SKM-1 treated with dmso at 0.1 percent for 144 hours (cell line): ENCODE data around the gene SLC23A2.

Experiments
- DNase-seq: peaks from one replicate; lab custom pipeline; 2025; ENCODE audit not compliant: unreplicated experiment; lab: John Stamatoyannopoulos, UW

Gene SLC23A2

GRCh38 chr20:4905613-4906012 lies 95.7 kb downstream of the SLC23A2 start:
- DNase-seq = no peak

- no peak for DNase-seq
Measured at GRCh38 chr20:4905195-4905594, 96.1 kb downstream of the SLC23A2 start.

- no peak for DNase-seq
Measured at GRCh38 chr20:4904127-4904860, 97.0 kb downstream of the SLC23A2 start.

- DNase-seq = no peak
Measured at GRCh38 chr20:4902788-4903187, 98.5 kb downstream of the SLC23A2 start.

- no peak for DNase-seq
Measured at GRCh38 chr20:4901031-4901818, 100.1 kb downstream of the SLC23A2 start.

GRCh38 chr20:4898282-4899244 lies 102.7 kb downstream of the SLC23A2 start:
- no peak for DNase-seq

GRCh38 chr20:4897600-4897999 lies 103.7 kb downstream of the SLC23A2 start:
- DNase-seq = no peak

- no peak for DNase-seq
Measured at GRCh38 chr20:4896971-4897497, 104.3 kb downstream of the SLC23A2 start.

GRCh38 chr20:4896119-4896702 lies 105.1 kb downstream of the SLC23A2 start:
- DNase-seq = no peak

GRCh38 chr20:4894981-4895381 lies 106.3 kb downstream of the SLC23A2 start:
- DNase-seq = no peak

GRCh38 chr20:4894409-4894808 lies 106.9 kb downstream of the SLC23A2 start:
- DNase-seq = no peak

- no peak for DNase-seq
Measured at GRCh38 chr20:4893709-4894108, 107.6 kb downstream of the SLC23A2 start.

- DNase-seq = no peak
Measured at GRCh38 chr20:4891997-4892396, 109.3 kb downstream of the SLC23A2 start.

GRCh38 chr20:4891190-4891763 lies 110.0 kb downstream of the SLC23A2 start:
- no peak for DNase-seq

- no peak for DNase-seq
Measured at GRCh38 chr20:4889446-4889845, 111.9 kb downstream of the SLC23A2 start.

- no peak for DNase-seq
Measured at GRCh38 chr20:4887586-4887985, 113.7 kb downstream of the SLC23A2 start.

- DNase-seq = no peak
Measured at GRCh38 chr20:4886771-4887527, 114.4 kb downstream of the SLC23A2 start.

- DNase-seq = no peak
Measured at GRCh38 chr20:4885877-4886276, 115.4 kb downstream of the SLC23A2 start.

- DNase-seq = no peak
Measured at GRCh38 chr20:4883546-4883945, 117.8 kb downstream of the SLC23A2 start.

GRCh38 chr20:4883051-4883450 lies 118.3 kb downstream of the SLC23A2 start:
- DNase-seq = no peak
